ENCODE results near the gene PITX3. TPM values are rescaled to one million over a fixed set of nuclear protein-coding genes. Genes with fewer than 3 reads are reported as not detected.

The PITX3 gene
- not detected in 2 replicates for total RNA-seq (2014; rRNA removed; shearing (Covaris generic))
- not detected in 2 replicates for polyA plus RNA-seq (2015; cell fraction: cytosol; rRNA removed)
- not detected in 2 replicates for polyA plus RNA-seq (2015; cell fraction: nucleus; rRNA removed)

- peak; percentile 80 for DNase-seq (ENCODE audit: low read depth, low spot score)
- in situ Hi-C loops (cut with HindIII; ENCODE audit: low pct_unique_long_range_greater_than_20kb, low sequenced_read_pairs) = no loop called here
Observed at GRCh38 chr10:102241444-102242117, at the start of gene PITX3. Gene PITX3, minus strand, starts transcription at chr10:102241512. Its CDS starts 9,432 bp downstream, at chr10:102232080.

GRCh38 chr10:102289840-102290239 lies 48.5 kb upstream of the PITX3 start:
- DNase-seq (ENCODE audit: low read depth, low spot score) = no peak
- in situ Hi-C loops (cut with HindIII; ENCODE audit: low pct_unique_long_range_greater_than_20kb, low sequenced_read_pairs) = no loop called here

GRCh38 chr10:102289356-102289755 lies 48.0 kb upstream of the PITX3 start:
- DNase-seq (ENCODE audit: low read depth, low spot score) = no peak
- in situ Hi-C loops (cut with HindIII; ENCODE audit: low pct_unique_long_range_greater_than_20kb, low sequenced_read_pairs) = no loop called here

GRCh38 chr10:102287991-102288390 lies 46.7 kb upstream of the PITX3 start:
- DNase-seq (ENCODE audit: low read depth, low spot score) = no peak
- in situ Hi-C loops (cut with HindIII; ENCODE audit: low pct_unique_long_range_greater_than_20kb, low sequenced_read_pairs) = no loop called here

GRCh38 chr10:102287538-102287937 lies 46.2 kb upstream of the PITX3 start:
- DNase-seq (ENCODE audit: low read depth, low spot score) = no peak
- in situ Hi-C loops (cut with HindIII; ENCODE audit: low pct_unique_long_range_greater_than_20kb, low sequenced_read_pairs) = no loop called here

- in situ Hi-C loops (cut with HindIII; ENCODE audit: low pct_unique_long_range_greater_than_20kb, low sequenced_read_pairs) = no loop called here
- no peak for DNase-seq (ENCODE audit: low read depth, low spot score)
Observed at GRCh38 chr10:102286216-102286615, 44.9 kb upstream of the PITX3 start.

- no peak for DNase-seq (ENCODE audit: low read depth, low spot score)
- in situ Hi-C loops (cut with HindIII; ENCODE audit: low pct_unique_long_range_greater_than_20kb, low sequenced_read_pairs) = no loop called here
Observed at GRCh38 chr10:102285133-102285532, 43.8 kb upstream of the PITX3 start.

- in situ Hi-C loops (cut with HindIII; ENCODE audit: low pct_unique_long_range_greater_than_20kb, low sequenced_read_pairs) = no loop called here
Observed at GRCh38 chr10:102284531-102284930, 43.2 kb upstream of the PITX3 start.

GRCh38 chr10:102283890-102284289 lies 42.6 kb upstream of the PITX3 start:
- no peak for DNase-seq (ENCODE audit: low read depth, low spot score)
- in situ Hi-C loops (cut with HindIII; ENCODE audit: low pct_unique_long_range_greater_than_20kb, low sequenced_read_pairs) = no loop called here

More at GRCh38 chr10:102284531-102284930, 43.2 kb upstream of the PITX3 start:
- DNase-seq (ENCODE audit: low read depth, low spot score) = no peak

GRCh38 chr10:102283488-102283887 lies 42.2 kb upstream of the PITX3 start:
- DNase-seq (ENCODE audit: low read depth, low spot score) = no peak
- in situ Hi-C loops (cut with HindIII; ENCODE audit: low pct_unique_long_range_greater_than_20kb, low sequenced_read_pairs) = no loop called here

- in situ Hi-C loops (cut with HindIII; ENCODE audit: low pct_unique_long_range_greater_than_20kb, low sequenced_read_pairs) = no loop called here
- DNase-seq (ENCODE audit: low read depth, low spot score) = no peak
Observed at GRCh38 chr10:102281102-102281487, 39.8 kb upstream of the PITX3 start.

GRCh38 chr10:102280397-102281101 lies 39.2 kb upstream of the PITX3 start:
- in situ Hi-C loops (cut with HindIII; ENCODE audit: low pct_unique_long_range_greater_than_20kb, low sequenced_read_pairs) = no loop called here
- no peak for DNase-seq (ENCODE audit: low read depth, low spot score)

- no peak for DNase-seq (ENCODE audit: low read depth, low spot score)
- in situ Hi-C loops (cut with HindIII; ENCODE audit: low pct_unique_long_range_greater_than_20kb, low sequenced_read_pairs) = no loop called here
Observed at GRCh38 chr10:102279104-102279503, 37.8 kb upstream of the PITX3 start.

- DNase-seq (ENCODE audit: low read depth, low spot score) = no peak
- in situ Hi-C loops (cut with HindIII; ENCODE audit: low pct_unique_long_range_greater_than_20kb, low sequenced_read_pairs) = no loop called here
Observed at GRCh38 chr10:102275343-102275742, 34.0 kb upstream of the PITX3 start.

- DNase-seq (ENCODE audit: low read depth, low spot score) = no peak
- in situ Hi-C loops (cut with HindIII; ENCODE audit: low pct_unique_long_range_greater_than_20kb, low sequenced_read_pairs) = no loop called here
Observed at GRCh38 chr10:102274062-102274461, 32.8 kb upstream of the PITX3 start.

GRCh38 chr10:102269017-102269416 lies 27.7 kb upstream of the PITX3 start:
- in situ Hi-C loops (cut with HindIII; ENCODE audit: low pct_unique_long_range_greater_than_20kb, low sequenced_read_pairs) = no loop called here
- DNase-seq (ENCODE audit: low read depth, low spot score) = no peak

GRCh38 chr10:102268375-102268888 lies 27.1 kb upstream of the PITX3 start:
- DNase-seq (ENCODE audit: low read depth, low spot score) = no peak
- in situ Hi-C loops (cut with HindIII; ENCODE audit: low pct_unique_long_range_greater_than_20kb, low sequenced_read_pairs) = no loop called here

- in situ Hi-C loops (cut with HindIII; ENCODE audit: low pct_unique_long_range_greater_than_20kb, low sequenced_read_pairs) = no loop called here
- DNase-seq (ENCODE audit: low read depth, low spot score) = no peak
Observed at GRCh38 chr10:102267748-102268147, 26.4 kb upstream of the PITX3 start.

- DNase-seq (ENCODE audit: low read depth, low spot score) = no peak
- in situ Hi-C loops (cut with HindIII; ENCODE audit: low pct_unique_long_range_greater_than_20kb, low sequenced_read_pairs) = no loop called here
Observed at GRCh38 chr10:102266670-102267069, 25.4 kb upstream of the PITX3 start.
